MM.1S (cell line): ENCODE results near the gene UNC5C.

ENCODE experiments used
- DNase-seq: peaks from one replicate; pipeline ENCODE4 v3.0.0-alpha.2; 2015
- H2AFZ ChIP-seq: fragments of 300-600 bp; sonication (generic); 2 replicates; pipeline ENCODE4 v1.6.0; 2016; ENCODE audit warnings: antibody characterized with exemption, low read length
- H3F3A ChIP-seq: fragments of 300-600 bp; sonication (generic); 2 replicates; pipeline ENCODE4 v1.6.1; 2016; ENCODE audit warnings: mild to moderate bottlenecking, antibody characterized with exemption, low read length, moderate library complexity, mixed read lengths; ENCODE audit not compliant: insufficient read depth
- H3K27ac ChIP-seq: fragments of 300-600 bp; sonication (generic); 2 replicates; pipeline ENCODE4 v1.5.1; 2016; ENCODE audit warnings: mild to moderate bottlenecking, low read length
- H3K27me3 ChIP-seq: fragments of 300-600 bp; sonication (generic); replicated peaks from 2 replicates; pipeline ENCODE4 v1.6.0; 2016; ENCODE audit warnings: low read length; ENCODE audit not compliant: insufficient read depth
- H3K36me3 ChIP-seq: fragments of 300-600 bp; sonication (generic); replicated peaks from 2 replicates; pipeline ENCODE4 v1.6.1; 2016; ENCODE audit warnings: mild to moderate bottlenecking, low read length, mixed read lengths; ENCODE audit not compliant: insufficient read depth
- H3K4me1 ChIP-seq: fragments of 300-600 bp; sonication (generic); 2 replicates; pipeline ENCODE4 v1.6.1; 2016; ENCODE audit warnings: low read length, mixed read lengths
- H3K4me2 ChIP-seq: fragments of 300-600 bp; sonication (generic); 2 replicates; pipeline ENCODE4 v1.6.0; 2016; ENCODE audit warnings: low read depth, low read length
- H3K4me3 ChIP-seq: fragments of 300-600 bp; sonication (generic); 2 replicates; pipeline ENCODE4 v1.5.1; 2016; ENCODE audit warnings: low read length, mixed read lengths
- H3K79me2 ChIP-seq: fragments of 300-600 bp; sonication (generic); 2 replicates; pipeline ENCODE4 v1.6.1; 2016; ENCODE audit warnings: mixed run types, low read length, mixed read lengths
- H3K9ac ChIP-seq: fragments of 300-600 bp; sonication (generic); 2 replicates; pipeline ENCODE4 v1.6.1; 2016; ENCODE audit warnings: low read length, mixed read lengths
- H3K9me2 ChIP-seq: fragments of 300-600 bp; sonication (generic); replicated peaks from 2 replicates; pipeline ENCODE4 v1.6.1; 2016; ENCODE audit warnings: mild to moderate bottlenecking, low read length, mixed read lengths; ENCODE audit not compliant: insufficient read depth
- H3K9me3 ChIP-seq: fragments of 300-600 bp; sonication (generic); replicated peaks from 2 replicates; pipeline ENCODE4 v1.6.1; 2016; ENCODE audit warnings: mild to moderate bottlenecking, low read length, mixed read lengths; ENCODE audit not compliant: insufficient read depth
- H4K20me1 ChIP-seq: fragments of 300-600 bp; sonication (generic); 2 replicates; pipeline ENCODE4 v1.6.1; 2016; ENCODE audit warnings: mild to moderate bottlenecking, low read length, moderate library complexity, mixed read lengths; ENCODE audit not compliant: insufficient read depth
- CTCF ChIP-seq: fragments of 300-600 bp; sonication (generic); IDR thresholded peaks from 2 replicates; pipeline ENCODE4 v1.5.1; 2016; ENCODE audit warnings: antibody characterized with exemption, low read length, mixed read lengths
- EZH2 ChIP-seq: fragments of 300-600 bp; sonication (generic); optimal IDR thresholded peaks from 2 replicates; pipeline ENCODE3; 2017; ENCODE audit warnings: low read depth, mild to moderate bottlenecking, antibody characterized with exemption, low read length, mixed read lengths
- EZH2phosphoT487 ChIP-seq: fragments of 300-600 bp; sonication (generic); IDR thresholded peaks from 2 replicates; pipeline ENCODE4 v1.6.1; 2018; ENCODE audit warnings: antibody characterized with exemption, low read length

Gene UNC5C

GRCh38 chr4:95264843-95265242 lies 283.9 kb downstream of the UNC5C start:
- Histone ChIP-seq H3K4me3 (no peak overlapping the region), H2AFZ (no peak overlapping the region)
- no peak for TF ChIP-seq EZH2
- TF ChIP-seq EZH2phosphoT487: no peak
- TF ChIP-seq CTCF: no peak

GRCh38 chr4:95263960-95264359 lies 284.8 kb downstream of the UNC5C start:
- Histone ChIP-seq H3F3A (no peaks in the 10 kb centered on the region), H3K4me3 (no peak overlapping the region), H3K36me3 (no peaks in the 10 kb centered on the region), H3K9me2 (no peaks in the 10 kb centered on the region), H3K27ac (no peak overlapping the region), H3K79me2 (no peaks in the 10 kb centered on the region), H2AFZ (no peak overlapping the region), H3K4me1 (no peaks in the 10 kb centered on the region), H3K27me3 (no peaks in the 10 kb centered on the region), H3K9ac (no peak overlapping the region), H4K20me1 (no peaks in the 10 kb centered on the region), H3K9me3 (no peaks in the 10 kb centered on the region), H3K4me2 (no peak overlapping the region)
- DNase-seq: no peak
- TF ChIP-seq EZH2: no peak

More at GRCh38 chr4:95264843-95265242, 283.9 kb downstream of the UNC5C start:
- Histone ChIP-seq H3K9ac (no peak overlapping the region), H3K4me2 (no peak overlapping the region), H3F3A (no peaks in the 10 kb centered on the region), H3K79me2 (no peaks in the 10 kb centered on the region), H3K27me3 (no peaks in the 10 kb centered on the region), H3K4me1 (no peaks in the 10 kb centered on the region), H4K20me1 (no peaks in the 10 kb centered on the region), H3K27ac (no peak overlapping the region), H3K9me3 (no peaks in the 10 kb centered on the region), H3K9me2 (no peaks in the 10 kb centered on the region), H3K36me3 (no peaks in the 10 kb centered on the region)
- no peak for DNase-seq

- Histone ChIP-seq H3K4me2 (no peak overlapping the region), H2AFZ (no peak overlapping the region)
These were observed 285.4 kb downstream of the UNC5C start for GRCh38 chr4:95263391-95263790.

More at GRCh38 chr4:95263391-95263790, 285.4 kb downstream of the UNC5C start:
- Histone ChIP-seq H3K79me2 (no peaks in the 10 kb centered on the region), H3K9me2 (no peaks in the 10 kb centered on the region), H3K9ac (no peak overlapping the region), H3K36me3 (no peaks in the 10 kb centered on the region), H4K20me1 (no peaks in the 10 kb centered on the region), H3F3A (no peaks in the 10 kb centered on the region), H3K4me1 (no peaks in the 10 kb centered on the region), H3K27me3 (no peaks in the 10 kb centered on the region), H3K9me3 (no peaks in the 10 kb centered on the region), H3K4me3 (no peak overlapping the region), H3K27ac (no peak overlapping the region)
- DNase-seq: no peak
- TF ChIP-seq EZH2 (no peak), EZH2phosphoT487 (no peak), CTCF (no peak)
